ENCODE data around the gene MAP4K2. TPM values are rescaled to one million over a fixed set of nuclear protein-coding genes. Genes with fewer than 3 reads are reported as not detected.

The MAP4K2 gene
- total RNA-seq, 1 donor from 2014 or later, result 7.5 TPM

DNA sequence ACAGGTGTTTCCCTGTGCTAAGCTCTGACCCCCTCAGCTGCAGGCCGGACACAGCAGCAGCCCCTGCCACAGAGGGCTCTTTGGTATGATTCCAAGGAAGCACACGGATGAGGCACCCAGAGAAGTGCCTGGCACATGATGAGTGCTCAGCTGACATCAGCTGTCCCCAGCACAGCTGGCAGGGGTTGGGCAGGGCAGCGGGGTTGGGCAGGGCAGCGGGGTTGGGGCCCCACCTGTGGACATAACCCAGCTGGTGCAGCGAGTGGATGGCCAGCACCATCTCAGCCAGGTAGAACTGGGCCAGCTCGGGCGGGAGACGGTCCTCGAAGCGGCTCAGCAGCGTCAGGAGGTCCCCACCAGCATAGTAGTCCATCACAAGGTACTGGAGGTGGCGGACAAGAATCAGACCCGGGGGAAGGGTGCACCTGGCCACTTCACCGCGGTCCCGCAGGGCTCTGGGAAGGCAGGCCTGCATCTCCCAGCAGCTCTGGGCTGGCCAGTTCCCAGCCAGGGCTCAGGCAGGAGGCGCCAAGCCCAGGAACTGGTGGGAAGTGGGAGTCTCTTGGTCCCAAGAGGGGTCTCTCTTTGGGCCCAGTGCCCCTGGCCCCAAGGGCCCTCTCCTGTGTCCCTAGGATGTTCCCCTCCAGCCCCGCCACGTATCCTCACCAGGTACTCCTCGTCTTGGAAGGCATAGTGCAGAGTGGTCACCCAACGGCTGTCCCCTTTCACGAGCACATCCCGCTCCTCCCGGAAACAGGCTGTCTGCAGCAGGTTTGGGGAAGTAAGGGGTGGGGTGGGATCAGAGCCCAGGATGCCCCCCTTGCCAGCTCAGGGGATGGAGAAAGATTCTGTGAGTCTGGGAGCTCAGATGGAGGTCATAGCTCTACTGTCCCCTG is 37.1 kb upstream of the MAP4K2 start:
- intact Hi-C loops (cut with micrococcal nuclease), result no loop called here
- Histone ChIP-seq H3K36me3 (no peaks in the 10 kb centered on the region), H3K4me1 (peaks cover 13% of the 10 kb centered on the region), H3K27me3 (ENCODE audit: low read depth) (no peaks in the 10 kb centered on the region), H3K27ac (replicated peaks) (no peak overlapping the region), H3K9me3 (replicated peaks) (no peaks in the 10 kb centered on the region), H3K4me3 (no peak overlapping the region)
- TF ChIP-seq, protein P1, sequence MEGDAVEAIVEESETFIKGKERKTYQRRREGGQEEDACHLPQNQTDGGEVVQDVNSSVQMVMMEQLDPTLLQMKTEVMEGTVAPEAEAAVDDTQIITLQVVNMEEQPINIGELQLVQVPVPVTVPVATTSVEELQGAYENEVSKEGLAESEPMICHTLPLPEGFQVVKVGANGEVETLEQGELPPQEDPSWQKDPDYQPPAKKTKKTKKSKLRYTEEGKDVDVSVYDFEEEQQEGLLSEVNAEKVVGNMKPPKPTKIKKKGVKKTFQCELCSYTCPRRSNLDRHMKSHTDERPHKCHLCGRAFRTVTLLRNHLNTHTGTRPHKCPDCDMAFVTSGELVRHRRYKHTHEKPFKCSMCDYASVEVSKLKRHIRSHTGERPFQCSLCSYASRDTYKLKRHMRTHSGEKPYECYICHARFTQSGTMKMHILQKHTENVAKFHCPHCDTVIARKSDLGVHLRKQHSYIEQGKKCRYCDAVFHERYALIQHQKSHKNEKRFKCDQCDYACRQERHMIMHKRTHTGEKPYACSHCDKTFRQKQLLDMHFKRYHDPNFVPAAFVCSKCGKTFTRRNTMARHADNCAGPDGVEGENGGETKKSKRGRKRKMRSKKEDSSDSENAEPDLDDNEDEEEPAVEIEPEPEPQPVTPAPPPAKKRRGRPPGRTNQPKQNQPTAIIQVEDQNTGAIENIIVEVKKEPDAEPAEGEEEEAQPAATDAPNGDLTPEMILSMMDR (IDR thresholded peaks at IDR 0.05; ENCODE audit: borderline replicate concordance), result no peak
- DNase-seq, result no peak

DNA sequence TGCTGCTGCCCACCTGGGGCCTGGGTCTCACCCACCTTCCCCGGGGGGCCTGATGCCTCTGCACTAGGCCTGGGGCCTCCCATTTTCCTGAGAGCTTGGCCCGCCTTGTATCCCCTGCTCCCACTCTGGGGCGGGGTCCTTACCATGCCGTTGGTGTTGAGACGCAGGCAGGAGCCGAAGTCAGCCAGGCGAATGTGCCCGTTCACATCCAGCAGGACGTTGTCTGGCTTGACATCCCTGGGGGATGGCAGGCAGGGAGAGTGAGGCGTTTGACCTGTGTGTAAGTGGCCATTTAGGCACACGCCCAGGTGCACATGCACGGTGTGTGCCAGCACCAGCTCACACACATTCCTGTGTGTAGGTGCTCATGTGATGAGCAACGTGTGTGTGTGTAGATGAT is 36.3 kb upstream of the MAP4K2 start:
- Histone ChIP-seq H3K27ac (replicated peaks) (no peak overlapping the region), H3K9me3 (replicated peaks) (no peaks in the 10 kb centered on the region), H3K27me3 (ENCODE audit: low read depth) (no peaks in the 10 kb centered on the region), H3K4me1 (peaks cover 5% of the 10 kb centered on the region), H3K36me3 (no peaks in the 10 kb centered on the region), H3K4me3 (no peak overlapping the region)
- intact Hi-C loops (cut with micrococcal nuclease), result no loop called here
- DNase-seq, result no peak
- TF ChIP-seq, protein P1 (IDR thresholded peaks at IDR 0.05; ENCODE audit: borderline replicate concordance), result no peak

DNA sequence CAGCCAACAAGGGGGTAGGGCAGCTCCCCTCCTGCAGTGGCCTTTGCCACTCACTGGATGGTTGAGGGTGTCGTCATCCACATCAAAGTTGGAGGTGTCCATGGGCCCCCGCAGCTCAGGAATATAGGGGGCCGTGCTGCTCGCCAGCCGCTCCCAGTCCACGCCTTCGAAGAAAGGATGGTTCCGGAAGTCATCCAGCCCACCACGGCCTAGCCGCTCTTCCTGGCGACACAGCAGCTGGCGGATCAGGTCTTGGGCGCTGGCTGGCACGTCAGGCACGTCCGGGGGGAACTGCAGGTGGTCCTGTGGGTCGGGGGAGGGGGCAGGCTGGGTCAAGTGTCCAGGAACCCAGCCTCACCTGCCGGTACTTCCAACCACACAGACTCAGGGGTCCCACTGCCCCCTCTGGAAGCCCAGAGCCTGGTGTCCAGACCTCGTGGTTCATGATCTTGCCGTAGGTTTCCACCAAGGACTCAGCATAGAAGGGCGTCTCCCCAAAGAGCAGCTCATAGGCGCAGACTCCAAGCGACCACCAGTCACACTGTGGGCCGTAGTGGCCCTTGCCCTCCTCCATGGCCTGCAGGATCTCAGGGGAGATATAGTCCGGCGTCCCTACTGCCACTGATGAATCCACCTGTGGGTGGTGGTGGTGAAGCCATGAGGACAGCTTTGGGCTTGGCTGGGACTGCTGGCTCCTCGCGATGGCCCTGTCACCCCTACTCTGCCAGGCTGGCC is 35.8 kb upstream of the MAP4K2 start:
- DNase-seq, result no peak
- intact Hi-C loops (cut with micrococcal nuclease), result no loop called here
- H3K36me3 ChIP-seq, result no peaks in the 10 kb centered on the region
- no peaks in the 10 kb centered on the region for H3K4me1 ChIP-seq
- H3K27me3 ChIP-seq (ENCODE audit: low read depth), result no peaks in the 10 kb centered on the region
- no peak overlapping the region for H3K27ac ChIP-seq (replicated peaks)
- no peaks in the 10 kb centered on the region for H3K9me3 ChIP-seq (replicated peaks)
- H3K4me3 ChIP-seq, result no peak overlapping the region
- TF ChIP-seq, protein P1 (IDR thresholded peaks at IDR 0.05; ENCODE audit: borderline replicate concordance), result no peak

DNA sequence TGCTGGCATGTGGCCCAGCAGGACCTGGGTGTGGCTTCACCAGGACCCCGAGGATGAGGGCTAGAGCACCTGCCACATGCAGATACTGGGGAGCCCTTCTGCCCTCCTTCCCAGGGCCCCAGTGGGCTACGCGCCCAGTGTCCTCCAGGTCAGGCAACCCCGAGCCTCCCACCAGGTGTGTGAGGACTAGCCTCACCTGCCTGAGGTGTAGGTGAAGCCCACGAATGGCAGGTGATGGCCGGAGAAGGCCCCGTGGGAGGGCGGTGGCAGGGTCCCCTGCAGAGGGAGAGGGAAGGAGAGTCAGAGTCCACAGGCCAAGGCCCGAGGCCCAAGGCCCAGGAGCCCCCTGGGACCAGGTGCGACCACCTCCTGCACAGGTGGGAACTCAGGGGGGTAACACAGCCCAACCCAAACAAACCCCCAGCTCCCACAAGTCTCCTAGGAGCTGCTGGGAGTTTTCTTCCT is 34.9 kb upstream of the MAP4K2 start:
- no peaks in the 10 kb centered on the region for H3K36me3 ChIP-seq
- no peak overlapping the region for H3K4me3 ChIP-seq
- no peaks in the 10 kb centered on the region for H3K27me3 ChIP-seq (ENCODE audit: low read depth)
- no peak overlapping the region for H3K27ac ChIP-seq (replicated peaks)
- no peaks in the 10 kb centered on the region for H3K9me3 ChIP-seq (replicated peaks)
- intact Hi-C loops (cut with micrococcal nuclease), result no loop called here
- DNase-seq, result no peak
- no peaks in the 10 kb centered on the region for H3K4me1 ChIP-seq
- TF ChIP-seq, protein P1 (IDR thresholded peaks at IDR 0.05; ENCODE audit: borderline replicate concordance), result no peak

DNA sequence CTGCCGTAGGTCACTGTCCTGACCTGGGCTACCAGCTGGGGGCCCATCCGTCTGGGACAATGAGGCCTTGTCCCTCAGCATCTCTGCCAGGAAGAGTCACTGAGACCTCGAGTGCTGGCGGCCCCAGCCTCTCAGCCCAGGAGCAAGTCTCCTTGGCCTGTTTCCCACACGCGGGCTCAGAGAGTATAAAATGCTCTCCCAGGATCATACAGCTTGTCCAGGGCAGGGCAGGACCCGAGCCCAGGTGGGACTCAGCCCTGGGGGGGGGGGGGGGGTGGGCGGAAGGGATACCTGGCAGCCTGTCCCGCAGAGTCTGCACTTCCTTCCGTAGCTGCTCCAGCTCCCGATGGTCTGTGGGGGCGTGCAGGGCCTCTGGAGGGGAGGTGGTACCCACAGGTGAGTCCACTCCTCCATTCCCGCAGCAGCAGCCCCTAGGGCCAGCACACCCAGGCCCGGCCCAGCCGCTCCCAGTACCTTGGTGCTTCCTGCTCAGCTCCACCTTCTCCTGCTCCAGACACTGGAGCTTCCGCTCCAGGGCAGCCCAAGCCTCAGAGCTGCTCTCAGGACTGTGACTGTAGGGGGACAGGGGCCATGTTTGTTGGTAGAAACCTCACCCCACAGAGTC is 33.5 kb upstream of the MAP4K2 start:
- no peaks in the 10 kb centered on the region for H3K36me3 ChIP-seq
- TF ChIP-seq, protein P1 (IDR thresholded peaks at IDR 0.05; ENCODE audit: borderline replicate concordance), result no peak
- no peak overlapping the region for H3K27ac ChIP-seq (replicated peaks)
- DNase-seq, result no peak
- no peak overlapping the region for H3K4me3 ChIP-seq
- H3K9me3 ChIP-seq (replicated peaks), result no peaks in the 10 kb centered on the region
- intact Hi-C loops (cut with micrococcal nuclease), result no loop called here
- H3K27me3 ChIP-seq (ENCODE audit: low read depth), result no peaks in the 10 kb centered on the region
- H3K4me1 ChIP-seq, result no peaks in the 10 kb centered on the region

Data from left ventricle myocardium inferior (tissue), 1 donor.